Mesenchymal stem cell (in vitro differentiated cells and primary cell): ENCODE data around the gene KRTAP4-9.

Source experiments
- DNase-seq: peaks from one replicate; pipeline ENCODE4 v3.0.0-alpha.2; 2013
- H2AFZ ChIP-seq: one replicate; pipeline ENCODE4 v1.6.1; 2013; ENCODE audit warnings: low read depth, mild to moderate bottlenecking, control low read depth, inconsistent platforms, low read length, moderate library complexity
- H2AK5ac ChIP-seq: 2 replicates; pipeline ENCODE4 v1.6.1; 2013; ENCODE audit warnings: low read length, moderate library complexity, mild to moderate bottlenecking, inconsistent platforms; ENCODE audit not compliant: severe bottlenecking
- H2BK120ac ChIP-seq: one replicate; pipeline ENCODE4 v1.6.1; 2013; ENCODE audit warnings: low read depth, mild to moderate bottlenecking, inconsistent platforms, low read length, moderate library complexity
- H2BK12ac ChIP-seq, 2 experiments: one replicate each; pipeline ENCODE4 v1.6.1; 2013; ENCODE audit warnings: inconsistent platforms in 2 of 2, low read length in 2 of 2, mild to moderate bottlenecking in 2 of 2, moderate library complexity in 2 of 2, control low read depth in 1 of 2
- H2BK15ac ChIP-seq: one replicate; pipeline ENCODE4 v1.6.1; 2013; ENCODE audit warnings: mild to moderate bottlenecking, low read depth, inconsistent platforms; ENCODE audit not compliant: poor library complexity, severe bottlenecking
- H2BK5ac ChIP-seq: 2 replicates; pipeline ENCODE4 v1.6.1; 2013; ENCODE audit warnings: low read depth, mild to moderate bottlenecking, low read length, control low read depth, inconsistent platforms; ENCODE audit not compliant: poor library complexity, severe bottlenecking
- H3K14ac ChIP-seq, 2 experiments: one replicate each; pipeline ENCODE4 v1.6.1; 2013; ENCODE audit warnings: inconsistent platforms in 2 of 2, low read length in 2 of 2, control low read depth in 1 of 2, mild to moderate bottlenecking in 1 of 2, moderate library complexity in 1 of 2
- H3K18ac ChIP-seq, 2 experiments: one replicate each; pipeline ENCODE4 v1.6.1; 2013; ENCODE audit warnings: inconsistent platforms in 2 of 2, low read length in 2 of 2, control low read depth in 1 of 2, low read depth in 1 of 2, mild to moderate bottlenecking in 1 of 2
- H3K23ac ChIP-seq, 2 experiments: one replicate each; pipeline ENCODE4 v1.6.1; 2013; ENCODE audit warnings: inconsistent platforms in 2 of 2, low read length in 2 of 2, mild to moderate bottlenecking in 2 of 2, moderate library complexity in 2 of 2, control low read depth in 1 of 2
- H3K27ac ChIP-seq: 2 replicates; pipeline ENCODE4 v1.5.1; 2013; ENCODE audit warnings: mild to moderate bottlenecking, moderate library complexity, low read length, control low read depth, inconsistent platforms; ENCODE audit not compliant: poor library complexity, severe bottlenecking
- H3K27me3 ChIP-seq, 2 experiments: 2 replicates each; pipeline versions ENCODE4 v1.6.1 to v1.7.0; 2013; ENCODE audit warnings: low read length in 2 of 2, mild to moderate bottlenecking in 2 of 2, moderate library complexity in 2 of 2, control low read depth in 1 of 2, inconsistent platforms in 1 of 2; ENCODE audit not compliant: control insufficient read depth in 1 of 2, insufficient read depth in 1 of 2
- H3K36me3 ChIP-seq, 2 experiments: 2 replicates each; pipeline versions ENCODE4 v1.6.1 to v1.7.0; 2013; ENCODE audit warnings: low read length in 2 of 2, control low read depth in 1 of 2, inconsistent platforms in 1 of 2, low read depth in 1 of 2, mild to moderate bottlenecking in 1 of 2; ENCODE audit not compliant: insufficient read depth in 2 of 2, control insufficient read depth in 1 of 2
- H3K4ac ChIP-seq, 2 experiments: one replicate each; pipeline ENCODE4 v1.6.1; 2013; ENCODE audit warnings: inconsistent platforms in 2 of 2, low read length in 2 of 2, mild to moderate bottlenecking in 2 of 2, moderate library complexity in 2 of 2, control low read depth in 1 of 2, low read depth in 1 of 2
- H3K4me1 ChIP-seq: 2 replicates; pipeline ENCODE4 v1.6.1; 2013; ENCODE audit warnings: low read depth, low read length, control low read depth; ENCODE audit not compliant: control insufficient read depth, insufficient read depth
- H3K4me2 ChIP-seq: 2 replicates; pipeline ENCODE4 v1.6.1; 2013; ENCODE audit warnings: low read length, mild to moderate bottlenecking, inconsistent platforms; ENCODE audit not compliant: poor library complexity, severe bottlenecking
- H3K4me3 ChIP-seq, 2 experiments: 2 replicates each; pipeline versions ENCODE4 v1.5.1 to v1.7.0; 2013; ENCODE audit warnings: low read length in 2 of 2, mild to moderate bottlenecking in 2 of 2, control low read depth in 1 of 2, low read depth in 1 of 2; ENCODE audit not compliant: insufficient read depth in 1 of 2
- H3K79me1 ChIP-seq: replicated peaks from 2 replicates; pipeline ENCODE4 v1.6.1; 2013; ENCODE audit warnings: mild to moderate bottlenecking, control low read depth, low read length, inconsistent platforms; ENCODE audit not compliant: poor library complexity, severe bottlenecking
- H3K9ac ChIP-seq: 2 replicates; pipeline ENCODE4 v1.7.0; 2013; ENCODE audit warnings: mild to moderate bottlenecking, low read length, moderate library complexity
- H3K9me3 ChIP-seq: 2 replicates; pipeline ENCODE4 v1.7.0; 2013; ENCODE audit warnings: mild to moderate bottlenecking, low read length; ENCODE audit not compliant: control insufficient read depth
- H4K8ac ChIP-seq: one replicate; pipeline ENCODE4 v1.6.1; 2013; ENCODE audit warnings: inconsistent platforms, mild to moderate bottlenecking, low read length, moderate library complexity
- H4K91ac ChIP-seq: one replicate; pipeline ENCODE4 v1.6.1; 2013; ENCODE audit warnings: mild to moderate bottlenecking, low read length, inconsistent platforms
- WGBS: methylation state at CpG from one replicate; pipeline ENCODE4 v1.1.7; 2013; ENCODE audit warnings: mixed read lengths; 5-methylcytosine and 5-hydroxymethylcytosine counted together

KRTAP4-9 gene

DNA sequence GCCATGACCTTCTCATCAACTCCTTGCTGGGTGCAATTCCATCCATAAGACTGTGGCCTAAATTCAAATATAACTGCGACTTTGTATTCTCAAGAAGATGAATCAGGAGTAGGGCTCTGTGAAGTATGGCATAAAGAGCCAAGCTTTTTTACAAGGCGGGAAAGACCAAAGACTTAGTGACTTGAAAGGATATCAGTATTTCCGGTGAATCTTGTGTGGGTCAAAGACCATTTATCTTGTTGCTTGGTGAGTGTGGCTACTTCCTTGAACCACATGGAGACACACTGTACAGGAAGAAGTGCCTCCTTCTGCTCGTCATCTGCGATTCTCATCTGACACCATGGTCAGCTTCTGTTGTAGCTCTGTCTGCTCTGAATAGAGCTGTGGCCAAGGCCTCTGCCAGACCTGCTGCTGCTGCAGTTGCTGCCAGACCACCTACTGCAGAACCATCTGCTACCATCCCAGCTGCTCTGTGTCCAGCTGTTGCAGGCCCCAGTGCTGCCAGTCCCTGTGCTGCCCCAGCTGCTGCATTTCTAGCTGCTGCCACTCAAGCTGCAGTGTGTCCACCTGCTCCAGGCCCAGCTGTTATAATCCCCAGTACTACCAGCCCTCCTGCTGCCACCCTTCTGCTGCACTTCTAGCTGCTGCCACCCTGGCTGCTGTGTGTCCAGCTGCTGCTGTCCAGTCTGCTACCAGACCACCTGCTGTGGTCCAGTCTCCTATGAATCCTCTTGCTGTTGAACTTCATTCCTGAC lies 33.4 kb upstream of the KRTAP4-9 start:
- H2BK120ac ChIP-seq: no peak overlapping the region
- no peak overlapping the region for H2BK12ac ChIP-seq
- H3K4ac ChIP-seq: no peak overlapping the region
- 99% methylated on average over 5 of the region's 5 CpGs for WGBS
- H3K9ac ChIP-seq: no peak overlapping the region
- no peaks in the 10 kb centered on the region for H3K79me1 ChIP-seq
- H2AK5ac ChIP-seq: no peak overlapping the region
- H4K8ac ChIP-seq: no peak overlapping the region
- H3K4me3 ChIP-seq: no peak overlapping the region
- H3K9me3 ChIP-seq: no peaks in the 10 kb centered on the region
- H4K91ac ChIP-seq: no peak overlapping the region
- H3K4me1 ChIP-seq: peaks cover 3% of the 10 kb centered on the region
- no peak for DNase-seq
- peak overlapping the region in 1 of 2 experiments; percentile 73 for H3K14ac ChIP-seq
- H2AFZ ChIP-seq: no peak overlapping the region
- H3K18ac ChIP-seq: no peak overlapping the region
- H2BK15ac ChIP-seq: no peak overlapping the region
- no peak overlapping the region for H2BK5ac ChIP-seq
- no peaks in the 10 kb centered on the region for H3K27me3 ChIP-seq
- no peak overlapping the region for H3K27ac ChIP-seq
- H3K4me2 ChIP-seq: no peak overlapping the region
- H3K23ac ChIP-seq: no peak overlapping the region
- H3K36me3 ChIP-seq: no peaks in the 10 kb centered on the region

GRCh38 chr17:41073676-41074075 lies 31.5 kb upstream of the KRTAP4-9 start:
- no peak overlapping the region for H3K27ac ChIP-seq
- H3K9ac ChIP-seq: no peak overlapping the region
- H4K8ac ChIP-seq: no peak overlapping the region
- H3K4ac ChIP-seq: no peak overlapping the region
- H3K23ac ChIP-seq: no peak overlapping the region
- 86% methylated on average over 2 of the region's 2 CpGs for WGBS
- H3K27me3 ChIP-seq: no peaks in the 10 kb centered on the region
- H3K18ac ChIP-seq: no peak overlapping the region
- H3K4me3 ChIP-seq: no peak overlapping the region
- no peak overlapping the region for H2BK120ac ChIP-seq
- no peak overlapping the region for H4K91ac ChIP-seq
- no peak overlapping the region for H2BK15ac ChIP-seq
- H3K9me3 ChIP-seq: no peaks in the 10 kb centered on the region
- H3K4me2 ChIP-seq: no peak overlapping the region
- H2BK5ac ChIP-seq: no peak overlapping the region
- H3K4me1 ChIP-seq: peaks cover 3% of the 10 kb centered on the region
- no peaks in the 10 kb centered on the region for H3K79me1 ChIP-seq
- no peaks in the 10 kb centered on the region for H3K36me3 ChIP-seq
- no peak overlapping the region for H2AK5ac ChIP-seq
- H2BK12ac ChIP-seq: no peak overlapping the region
- H3K14ac ChIP-seq: no peak overlapping the region
- no peak for DNase-seq
- no peak overlapping the region for H2AFZ ChIP-seq

DNA sequence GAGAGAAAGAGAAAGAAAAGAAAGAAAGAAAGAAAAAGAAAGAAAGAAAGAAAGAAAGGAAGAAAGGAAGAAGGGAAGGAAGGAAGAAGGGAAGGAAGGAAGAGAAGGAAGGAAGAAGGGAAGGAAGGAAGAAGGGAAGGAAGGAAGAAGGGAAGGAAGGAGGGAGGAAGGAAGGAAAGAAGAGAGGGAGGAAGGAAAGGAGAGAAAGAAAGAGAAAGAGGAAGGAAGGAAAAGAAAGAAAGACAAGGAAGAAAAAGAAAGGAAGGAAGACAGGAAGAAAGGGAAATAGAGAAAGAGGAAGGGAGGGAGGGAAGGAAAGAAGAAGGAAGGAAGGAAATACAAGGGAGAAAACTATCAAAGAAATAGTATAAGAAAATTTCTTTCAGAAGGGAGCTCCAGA lies 28.4 kb upstream of the KRTAP4-9 start:
- Histone ChIP-seq H3K4me2 (no peak overlapping the region), H3K79me1 (no peaks in the 10 kb centered on the region), H2BK5ac (no peak overlapping the region), H4K91ac (no peak overlapping the region), H3K27ac (no peak overlapping the region), H3K18ac (no peak overlapping the region), H2AK5ac (no peak overlapping the region), H2AFZ (no peak overlapping the region), H3K23ac (no peak overlapping the region), H2BK15ac (no peak overlapping the region), H3K9me3 (no peaks in the 10 kb centered on the region), H2BK120ac (no peak overlapping the region), H4K8ac (no peak overlapping the region), H2BK12ac (no peak overlapping the region), H3K27me3 (no peaks in the 10 kb centered on the region), H3K36me3 (no peaks in the 10 kb centered on the region), H3K4me1 (peaks cover 3% of the 10 kb centered on the region), H3K4ac (no peak overlapping the region), H3K9ac (no peak overlapping the region), H3K14ac (no peak overlapping the region), H3K4me3 (no peak overlapping the region)
- no peak for DNase-seq

DNA sequence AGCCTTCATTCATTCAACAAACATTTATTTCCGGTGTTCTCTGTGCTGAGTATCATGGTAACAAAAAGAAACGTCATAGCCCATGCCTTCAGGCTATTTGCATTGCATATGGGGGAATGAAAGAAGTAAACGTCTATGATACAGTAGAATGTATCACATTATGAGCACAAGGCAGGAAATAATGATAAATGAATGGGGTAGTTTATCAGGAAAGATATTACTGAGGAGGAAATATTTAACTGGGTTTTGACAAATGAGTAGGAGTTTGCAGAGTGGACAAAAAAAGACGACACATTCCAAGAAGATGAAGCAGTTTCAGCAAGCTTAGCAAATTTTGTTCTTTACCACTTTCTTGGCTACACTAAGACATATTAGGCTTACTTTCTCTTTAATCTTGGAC lies 22.6 kb upstream of the KRTAP4-9 start:
- Histone ChIP-seq H2AFZ (no peak overlapping the region), H3K14ac (no peak overlapping the region), H2BK15ac (no peak overlapping the region), H3K79me1 (no peaks in the 10 kb centered on the region), H3K4me3 (no peak overlapping the region), H2AK5ac (no peak overlapping the region), H4K91ac (no peak overlapping the region), H3K9me3 (no peaks in the 10 kb centered on the region), H3K27me3 (no peaks in the 10 kb centered on the region), H4K8ac (no peak overlapping the region), H3K36me3 (no peaks in the 10 kb centered on the region), H2BK5ac (no peak overlapping the region), H3K4me1 (peaks cover 4% of the 10 kb centered on the region), H3K27ac (peak overlapping the region; percentile 76), H3K23ac (no peak overlapping the region), H2BK120ac (no peak overlapping the region), H3K4me2 (no peak overlapping the region), H3K9ac (no peak overlapping the region), H3K4ac (no peak overlapping the region), H2BK12ac (no peak overlapping the region), H3K18ac (no peak overlapping the region)
- 52% methylated on average over 2 of the region's 4 CpGs for WGBS
- no peak for DNase-seq
